Sigmoid colon (tissue), 7 donors: ENCODE measurements around the gene UCN2. TPM values are rescaled to one million over a fixed set of nuclear protein-coding genes. Genes with fewer than 3 reads are reported as not detected.

ENCODE experiments used
- DNase-seq: peaks from one replicate; pipeline ENCODE4 v3.0.0-alpha.2; 2019
- H3K27ac ChIP-seq, 4 donors: fragments of 200-600 bp; sonication (generic); one replicate each; pipeline ENCODE4 v1.5.1; 2016 to 2019; ENCODE audit warnings: mild to moderate bottlenecking in 1 of 4
- H3K27me3 ChIP-seq, 3 donors: fragments of 200-600 bp; sonication (generic); one replicate each; pipeline ENCODE4 v1.5.1; 2019; ENCODE audit warnings: mild to moderate bottlenecking in 1 of 3
- H3K36me3 ChIP-seq, 4 donors: fragments of 200-600 bp; sonication (generic); one replicate each; pipeline ENCODE4 v1.5.1; 2016 to 2019
- H3K4me1 ChIP-seq, 4 donors: fragments of 200-600 bp; sonication (generic); one replicate each; pipeline ENCODE4 v1.5.1; 2017 to 2019
- H3K4me3 ChIP-seq, 4 donors: fragments of 200-600 bp; sonication (generic); one replicate each; pipeline ENCODE4 v1.5.1; 2017 to 2019; ENCODE audit warnings: mild to moderate bottlenecking in 2 of 4, moderate library complexity in 1 of 4
- H3K9me3 ChIP-seq, 4 donors: fragments of 200-600 bp in 3 of 4; sonication (generic) in 3 of 4; one replicate each; pipeline versions ENCODE4 v1.5.1 to v1.6.1; 2013 to 2019
- CTCF ChIP-seq, 4 experiments: fragments of 450-650 bp in 3 of 4; fragments of 200-600 bp in 1 of 4; IDR thresholded peaks; one replicate each; pipeline ENCODE4 v1.5.1; 2016 to 2019; ENCODE audit warnings: antibody characterized with exemption in 4 of 4, mild to moderate bottlenecking in 3 of 4, moderate library complexity in 2 of 4
- EP300 ChIP-seq, 4 donors: sonication (generic); formaldehyde crosslinking; IDR thresholded peaks; one replicate each; pipeline ENCODE4 v1.6.1; 2017; ENCODE audit warnings: antibody characterized with exemption in 4 of 4
- POLR2A ChIP-seq, 2 donors: fragments of 450-650 bp; IDR thresholded peaks; one replicate each; pipeline ENCODE4 v1.6.1; 2016; ENCODE audit warnings: antibody characterized with exemption in 2 of 2, mild to moderate bottlenecking in 2 of 2, moderate library complexity in 2 of 2
- POLR2AphosphoS5 ChIP-seq, 4 donors: sonication (generic); formaldehyde crosslinking; IDR thresholded peaks; one replicate each; pipeline ENCODE4 v1.6.1; 2017; ENCODE audit warnings: antibody characterized with exemption in 4 of 4
- WGBS, 2 donors: extraction: QIAGEN DNeasy Blood & Tissue Kit; methylation state at CpG; one replicate each; pipeline ENCODE4 v1.1.7; 2013; 5-methylcytosine and 5-hydroxymethylcytosine counted together
- intact Hi-C: fragments of 100-400 bp; cut with DNase I; formaldehyde crosslinking; loops from one replicate; pipeline ENCODE4 v1.15.1; 2023
- polyA plus RNA-seq, 3 donors: library from polyadenylated mRNA; stranded (reverse); fragments of 200-250 nt; gene quantifications; one replicate each; pipeline ENCODE4 v1.2.3, GENCODE V29; 2013
- total RNA-seq, 4 donors: library from RNA; depleted of rRNA; stranded (reverse); fragments of >200 nt; gene quantifications; one replicate each; pipeline ENCODE4 v1.1.0, GENCODE V29; 2016
- donor health status: healthy with polysubstance abuse.
- donor health status: Bipolar disorder and iron deficiency.
- donor health status: healthy.

UCN2 gene
- total and polyA plus RNA-seq, 7 donors: 0.10 TPM; not detected in 6

DNA sequence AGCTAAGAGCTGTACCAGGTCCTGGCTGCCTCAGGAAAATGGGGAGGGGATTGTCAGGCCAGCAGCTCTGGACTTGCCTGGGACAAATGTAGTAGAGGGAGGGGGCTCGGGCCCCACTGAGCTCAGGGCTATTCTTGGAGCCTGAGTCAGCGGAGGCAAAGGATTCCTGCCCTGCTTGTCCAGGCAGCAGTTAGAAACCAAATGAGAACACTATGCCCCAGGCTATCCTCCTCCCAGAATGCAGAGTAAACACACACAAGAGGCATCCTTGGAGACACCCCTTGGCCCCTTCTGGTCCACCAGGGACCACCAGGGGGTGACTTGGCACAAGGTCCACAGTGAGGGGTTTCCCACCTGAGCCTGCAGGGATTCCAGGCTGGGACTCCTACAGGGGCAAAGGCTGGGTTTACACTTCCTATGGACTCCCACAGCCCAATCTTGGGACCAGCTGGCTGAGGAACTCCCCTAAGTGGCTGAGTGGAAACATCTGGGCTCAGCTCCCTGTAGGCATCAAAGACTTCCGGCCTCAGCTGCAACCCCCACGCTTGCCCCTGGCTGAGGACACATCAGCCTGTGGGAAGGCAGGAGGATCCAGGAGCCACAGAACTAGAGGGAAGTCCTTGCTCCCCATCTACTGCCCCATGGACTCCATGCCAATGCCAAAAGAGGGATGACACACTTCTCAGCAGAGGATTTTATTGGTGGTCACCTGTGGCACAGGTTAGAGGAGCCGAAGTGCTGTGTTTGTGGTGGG lies 34.9 kb upstream of the UCN2 start:
- H3K27ac ChIP-seq: peak overlapping the region; percentile 56 to 89 (median 80)
- H3K4me1 ChIP-seq: peaks cover 0 to 49% (median 39%) of the 10 kb centered on the region in 4 donors
- peaks cover 0 to 12% (median 5%) of the 10 kb centered on the region in 3 donors for H3K27me3 ChIP-seq
- H3K36me3 ChIP-seq: peaks cover 33 to 51% (median 44%) of the 10 kb centered on the region in 4 donors
- no peak for DNase-seq
- intact Hi-C loops: no loop called here
- WGBS, 2 donors: 62 to 70% methylated on average over 5 of the region's 5 CpGs
- H3K4me3 ChIP-seq: no peak overlapping the region
- TF ChIP-seq EP300 (IDR thresholded peaks at IDR 0.05) (peak in 1 of 4 donors; percentile 12), CTCF (IDR thresholded peaks at IDR 0.05) (no peak), POLR2A (IDR thresholded peaks at IDR 0.05) (no peak), POLR2AphosphoS5 (IDR thresholded peaks at IDR 0.05) (peak in 2 of 4 donors; percentile 44 to 52)
- H3K9me3 ChIP-seq: no peaks in the 10 kb centered on the region

DNA sequence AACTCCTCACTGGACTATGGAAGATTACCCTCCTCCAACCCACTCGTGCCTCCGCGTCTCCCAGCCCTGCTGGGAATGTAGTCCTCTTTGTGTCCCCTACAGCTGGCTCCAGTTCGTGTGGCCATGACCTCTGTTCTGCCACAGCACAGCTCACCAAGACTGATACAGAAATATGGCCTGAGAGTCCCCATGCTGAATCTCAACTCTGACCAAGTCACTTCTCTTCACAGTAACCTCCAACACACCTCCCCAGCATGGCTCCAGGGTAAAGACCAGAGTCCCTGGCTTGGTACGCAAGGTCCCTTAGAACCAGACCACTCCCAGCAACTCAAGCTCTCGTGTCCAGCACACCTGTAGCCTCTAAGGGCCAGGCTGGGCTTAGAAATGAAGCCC lies 33.8 kb upstream of the UCN2 start:
- intact Hi-C loops: no loop called here
- peaks cover 0 to 15% (median 5%) of the 10 kb centered on the region in 3 donors for H3K27me3 ChIP-seq
- WGBS, 2 donors: 74 to 91% methylated on average over 6 of the region's 6 CpGs
- peaks cover 22 to 40% (median 33%) of the 10 kb centered on the region in 4 donors for H3K36me3 ChIP-seq
- DNase-seq: no peak
- no peak for TF ChIP-seq POLR2A (IDR thresholded peaks at IDR 0.05)
- TF ChIP-seq POLR2AphosphoS5 (IDR thresholded peaks at IDR 0.05): peak in 1 of 4 donors; percentile 4
- TF ChIP-seq CTCF (IDR thresholded peaks at IDR 0.05): no peak
- TF ChIP-seq EP300 (IDR thresholded peaks at IDR 0.05): no peak
- peaks cover 0 to 49% (median 39%) of the 10 kb centered on the region in 4 donors for H3K4me1 ChIP-seq
- H3K4me3 ChIP-seq: no peak overlapping the region
- no peaks in the 10 kb centered on the region for H3K9me3 ChIP-seq
- H3K27ac ChIP-seq: peak overlapping the region; percentile 56 to 89 (median 80)

- Histone ChIP-seq H3K4me3 (no peak overlapping the region), H3K27ac (peak overlapping the region in 3 of 4 donors; percentile 76 to 89 (median 85)), H3K36me3 (peaks cover 21 to 34% (median 29%) of the 10 kb centered on the region in 4 donors), H3K9me3 (no peaks in the 10 kb centered on the region), H3K4me1 (peaks cover 0 to 49% (median 39%) of the 10 kb centered on the region in 4 donors), H3K27me3 (peaks cover 0 to 15% (median 5%) of the 10 kb centered on the region in 3 donors)
- TF ChIP-seq POLR2AphosphoS5 (IDR thresholded peaks at IDR 0.05) (no peak), EP300 (IDR thresholded peaks at IDR 0.05) (no peak), POLR2A (IDR thresholded peaks at IDR 0.05) (no peak), CTCF (IDR thresholded peaks at IDR 0.05) (no peak)
- DNase-seq: no peak
- intact Hi-C loops: no loop called here
- 62 to 83% methylated on average over 8 of the region's 8 CpGs for WGBS, 2 donors
Measured at GRCh38 chr3:48596676-48597407, 33.3 kb upstream of the UCN2 start.

- no peak for TF ChIP-seq CTCF (IDR thresholded peaks at IDR 0.05)
- no peak for TF ChIP-seq POLR2AphosphoS5 (IDR thresholded peaks at IDR 0.05)
- no peak for TF ChIP-seq POLR2A (IDR thresholded peaks at IDR 0.05)
- no peak for TF ChIP-seq EP300 (IDR thresholded peaks at IDR 0.05)
- Histone ChIP-seq H3K4me1 (peaks cover 0 to 49% (median 39%) of the 10 kb centered on the region in 4 donors), H3K4me3 (no peak overlapping the region), H3K27ac (peak overlapping the region; percentile 20 to 89 (median 26)), H3K9me3 (no peaks in the 10 kb centered on the region), H3K27me3 (peaks cover 0 to 15% (median 5%) of the 10 kb centered on the region in 3 donors), H3K36me3 (peaks cover 18 to 27% (median 23%) of the 10 kb centered on the region in 4 donors)
- 54 to 80% methylated on average over 5 of the region's 5 CpGs for WGBS, 2 donors
- no peak for DNase-seq
- intact Hi-C loops: no loop called here
Measured at GRCh38 chr3:48596157-48596556, 32.6 kb upstream of the UCN2 start.
